Fibroblast of pulmonary artery (primary cell): Measurements from ENCODE around the gene TNS4.

Source experiments
- DNase-seq: peaks from one replicate; pipeline ENCODE4 v3.0.0-alpha.2; 2010; ENCODE audit warnings: low read depth
- H3K4me3 ChIP-seq: replicated peaks from 2 replicates; pipeline ENCODE4 v1.5.1; 2011; ENCODE audit warnings: low read depth, mild to moderate bottlenecking, control low read depth, low read length, moderate library complexity
- TF ChIP-seq, protein P1 (sequence below): IDR thresholded peaks from 2 replicates; pipeline ENCODE4 v1.5.1; 2011; ENCODE audit warnings: mild to moderate bottlenecking, control low read depth, low read length, inconsistent platforms; ENCODE audit errors: missing control alignments

Gene TNS4

DNA sequence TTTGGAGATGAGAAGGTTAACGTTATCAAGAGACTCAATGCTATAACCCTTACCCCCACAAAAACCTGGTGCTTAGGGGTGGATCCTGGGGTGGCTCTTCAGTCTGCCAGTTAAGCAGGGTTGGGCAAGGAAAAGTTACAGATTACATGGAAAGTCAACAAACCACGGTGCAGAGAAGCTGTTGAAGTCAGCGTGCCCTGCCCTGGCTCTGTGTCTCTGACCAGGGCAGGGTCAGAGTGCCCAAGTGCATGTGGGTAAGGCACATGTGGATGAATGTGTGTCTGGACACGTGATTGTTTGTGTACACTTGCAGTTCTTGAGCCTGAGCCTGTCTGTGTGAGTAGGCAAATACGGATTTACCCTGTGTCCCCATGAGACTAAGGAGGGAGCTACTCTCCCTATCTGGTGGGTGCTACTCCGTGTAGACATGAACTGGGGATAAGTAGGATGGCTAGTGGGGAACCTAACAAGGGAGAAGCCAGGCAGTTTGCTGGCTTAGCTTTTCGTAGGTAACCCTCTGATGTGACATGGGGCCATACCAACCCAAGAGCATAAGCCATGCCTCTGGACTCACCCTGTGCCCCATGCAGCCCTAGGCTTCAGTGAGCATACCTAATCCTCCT is 52.7 kb downstream of the TNS4 start:
- peak overlapping the region; percentile 99 for H3K4me3 ChIP-seq
- DNase-seq = peak; percentile 25
- TF ChIP-seq, protein P1, sequence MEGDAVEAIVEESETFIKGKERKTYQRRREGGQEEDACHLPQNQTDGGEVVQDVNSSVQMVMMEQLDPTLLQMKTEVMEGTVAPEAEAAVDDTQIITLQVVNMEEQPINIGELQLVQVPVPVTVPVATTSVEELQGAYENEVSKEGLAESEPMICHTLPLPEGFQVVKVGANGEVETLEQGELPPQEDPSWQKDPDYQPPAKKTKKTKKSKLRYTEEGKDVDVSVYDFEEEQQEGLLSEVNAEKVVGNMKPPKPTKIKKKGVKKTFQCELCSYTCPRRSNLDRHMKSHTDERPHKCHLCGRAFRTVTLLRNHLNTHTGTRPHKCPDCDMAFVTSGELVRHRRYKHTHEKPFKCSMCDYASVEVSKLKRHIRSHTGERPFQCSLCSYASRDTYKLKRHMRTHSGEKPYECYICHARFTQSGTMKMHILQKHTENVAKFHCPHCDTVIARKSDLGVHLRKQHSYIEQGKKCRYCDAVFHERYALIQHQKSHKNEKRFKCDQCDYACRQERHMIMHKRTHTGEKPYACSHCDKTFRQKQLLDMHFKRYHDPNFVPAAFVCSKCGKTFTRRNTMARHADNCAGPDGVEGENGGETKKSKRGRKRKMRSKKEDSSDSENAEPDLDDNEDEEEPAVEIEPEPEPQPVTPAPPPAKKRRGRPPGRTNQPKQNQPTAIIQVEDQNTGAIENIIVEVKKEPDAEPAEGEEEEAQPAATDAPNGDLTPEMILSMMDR = no peak

DNA sequence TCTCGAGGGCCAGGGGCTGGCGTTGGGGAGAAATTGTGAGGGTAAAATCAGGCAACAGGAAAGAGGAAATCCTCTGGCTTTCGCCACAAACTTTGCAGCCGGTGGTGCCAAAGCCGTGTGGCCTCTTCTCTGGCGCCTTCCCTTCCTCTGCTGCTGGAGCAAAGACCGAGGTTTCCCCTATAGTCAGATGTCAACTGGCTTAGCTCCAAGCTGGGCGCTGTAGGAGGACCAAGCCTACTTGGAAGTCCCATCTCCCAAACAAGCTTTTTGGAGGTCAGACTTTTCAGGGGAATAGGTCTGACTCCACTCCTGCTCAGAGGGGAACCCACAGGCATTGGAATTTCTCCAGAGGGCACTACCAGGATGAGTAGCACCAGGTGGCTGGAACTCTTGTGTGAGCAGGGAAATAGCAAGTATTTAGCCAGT is 53.2 kb downstream of the TNS4 start:
- TF ChIP-seq, protein P1 = no peak
- H3K4me3 ChIP-seq = peak overlapping the region; percentile 99
- DNase-seq = peak; percentile 45

DNA sequence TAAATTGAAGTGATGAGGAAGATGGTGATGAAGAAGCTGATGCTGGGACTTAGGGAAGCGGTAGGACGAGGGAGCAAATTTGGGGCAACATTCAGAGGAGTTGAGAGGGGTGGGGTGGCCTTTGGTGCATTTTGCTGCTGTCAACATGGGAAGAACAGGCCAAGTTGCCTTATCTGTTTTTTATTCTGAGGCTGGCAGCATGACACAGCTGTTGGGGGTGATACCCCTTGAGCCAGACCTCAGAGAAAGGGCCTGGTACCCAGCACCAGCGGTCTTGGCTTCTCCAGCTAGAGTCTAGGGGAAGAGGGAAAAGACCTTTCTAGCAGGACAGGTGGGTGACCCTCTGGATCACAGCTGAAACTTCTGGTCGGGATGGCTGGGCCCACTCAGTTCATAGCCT is 53.6 kb downstream of the TNS4 start:
- TF ChIP-seq, protein P1 = no peak
- H3K4me3 ChIP-seq = peak overlapping the region; percentile 99
- DNase-seq = peak; percentile 4

DNA sequence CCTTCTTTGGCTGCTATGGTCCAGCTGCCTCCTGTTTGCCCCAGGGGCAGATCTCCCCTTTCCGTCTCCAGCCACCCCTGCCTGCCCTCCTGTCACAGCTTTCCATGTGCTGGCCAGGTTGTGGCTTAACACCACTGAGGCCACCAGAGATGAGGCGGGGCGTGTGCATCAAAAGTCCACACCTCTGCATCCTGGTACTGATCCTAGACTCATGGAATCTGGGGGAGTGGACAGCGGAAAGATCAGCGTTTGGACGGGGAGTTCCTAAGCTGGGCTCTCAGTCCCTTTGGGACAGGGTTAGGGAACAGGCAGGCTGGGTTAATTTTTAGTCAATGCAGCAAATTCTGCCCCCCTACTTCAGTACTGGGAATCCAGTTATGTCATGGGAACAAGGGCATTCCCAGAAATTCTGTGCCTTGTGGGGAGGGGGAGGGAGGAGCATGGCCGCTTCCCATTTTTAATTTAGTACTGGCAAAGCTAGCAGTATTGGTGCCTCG is 54.2 kb downstream of the TNS4 start:
- TF ChIP-seq, protein P1 = no peak
- H3K4me3 ChIP-seq = peak overlapping the region; percentile 99
- peak; percentile 35 for DNase-seq

DNA sequence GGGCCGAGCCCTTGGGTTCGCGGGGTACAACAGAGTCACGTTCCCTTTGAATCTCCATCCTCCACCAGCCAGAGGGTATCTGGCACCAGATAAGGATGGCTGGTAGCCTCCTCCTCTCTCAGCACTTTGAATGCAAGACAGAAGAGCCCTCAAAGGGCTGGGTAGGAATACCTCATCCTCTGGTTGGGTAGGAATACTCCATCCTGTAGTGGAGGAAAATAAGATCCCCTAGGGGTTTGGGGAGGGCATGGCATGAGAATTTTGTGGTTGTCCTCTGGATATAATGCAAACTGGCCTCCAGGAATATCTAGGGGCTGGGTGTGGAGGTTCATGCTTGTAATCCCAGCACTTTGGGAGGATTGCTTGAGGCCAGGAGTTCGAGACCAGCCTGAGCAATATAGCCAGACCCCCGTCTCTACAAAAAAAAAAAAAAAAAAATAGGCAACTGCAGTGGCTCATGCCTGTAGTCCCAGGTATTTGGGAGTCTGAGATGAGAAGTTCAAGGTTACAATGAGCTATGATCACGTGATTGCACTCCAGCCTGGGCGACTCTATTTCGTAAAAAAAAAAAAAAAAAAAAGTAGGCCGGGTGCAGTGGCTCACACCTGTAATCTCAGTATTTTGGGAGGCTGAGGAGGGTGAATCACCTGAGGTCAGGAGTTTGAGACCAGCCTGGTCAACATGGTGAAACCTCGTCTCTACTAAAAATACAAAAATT is 55.5 kb downstream of the TNS4 start:
- TF ChIP-seq, protein P1 = peak; percentile 22
- DNase-seq = peak; percentile 39
- H3K4me3 ChIP-seq = peak overlapping the region; percentile 99

DNA sequence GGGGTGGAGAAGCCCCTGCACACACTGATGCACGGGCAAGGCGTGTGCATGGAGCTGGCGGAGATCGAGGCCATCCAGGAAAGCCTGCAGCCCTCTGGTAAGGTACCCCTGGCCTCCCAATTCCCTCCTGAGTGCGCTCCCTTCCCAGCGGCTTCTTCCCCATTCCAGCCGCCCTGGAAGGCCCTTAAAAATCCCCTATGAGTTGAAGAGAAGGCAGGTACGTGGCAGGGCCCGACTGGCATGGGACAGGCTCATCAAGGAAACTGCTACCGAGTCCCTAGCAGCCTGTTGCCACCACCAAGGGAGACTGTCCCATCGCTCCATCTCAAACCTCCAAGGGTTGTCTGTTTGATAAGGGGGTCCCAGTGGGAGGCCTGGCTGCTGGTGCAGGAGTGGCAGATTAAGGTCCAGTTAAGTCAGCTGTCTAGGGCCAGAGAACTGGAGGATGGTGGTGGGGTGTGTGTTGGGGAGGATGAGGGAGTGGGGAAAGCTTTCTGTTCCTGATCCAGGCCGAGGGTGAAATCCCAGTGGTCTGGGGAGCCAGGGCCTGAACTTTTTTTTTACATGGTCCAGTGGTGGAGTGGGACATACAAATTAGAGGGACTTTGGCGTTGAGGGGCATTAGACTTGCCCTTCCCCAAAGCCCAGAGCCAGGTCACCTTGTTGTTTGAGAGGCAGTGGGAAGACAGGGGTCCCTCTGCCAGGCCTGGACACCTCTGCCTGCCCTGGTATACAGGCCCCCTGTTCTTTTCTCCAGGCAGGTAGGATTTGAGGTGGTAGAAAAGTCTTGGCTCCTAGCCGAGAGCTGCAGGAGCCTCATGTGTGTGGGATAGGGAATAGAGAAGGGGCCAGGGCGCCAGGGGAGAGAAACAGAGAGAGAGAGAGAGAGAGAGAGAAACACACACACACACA is 57.2 kb downstream of the TNS4 start:
- TF ChIP-seq, protein P1 = no peak
- peak; percentile 32 for DNase-seq
- H3K4me3 ChIP-seq = peak overlapping the region; percentile 99
